PFSK-1 (cell line): ENCODE measurements around the gene HSD3B2.

ENCODE experiments used
- POLR2AphosphoS5 ChIP-seq: IDR thresholded peaks from 2 replicates; pipeline ENCODE4 v1.6.1; 2012; ENCODE audit warnings: low read depth, mild to moderate bottlenecking, control low read depth, low read length, moderate library complexity
- REST ChIP-seq, 2 experiments: IDR thresholded peaks; 2 replicates each; pipeline versions ENCODE4 v1.6.1 to v1.8.0; 2011 to 2012; ENCODE audit warnings: low read depth in 2 of 2, low read length in 2 of 2, control low read depth in 1 of 2, inconsistent platforms in 1 of 2, mild to moderate bottlenecking in 1 of 2, moderate library complexity in 1 of 2; ENCODE audit not compliant: insufficient read depth in 1 of 2
- TAF1 ChIP-seq: IDR thresholded peaks from 2 replicates; pipeline ENCODE4 v1.6.1; 2012; ENCODE audit warnings: low read length, control low read depth, borderline replicate concordance; ENCODE audit not compliant: insufficient read depth

- TF ChIP-seq TAF1 (no peak), REST (IDR thresholded peaks at IDR 0.05; ENCODE audit: insufficient read depth in 1 of 2, low read depth in 2 of 2, low read length in 2 of 2) (no peak), POLR2AphosphoS5 (no peak)
Observed at GRCh38 chr1:119375366-119375765, 39.6 kb upstream of the HSD3B2 start.
